Endometrium (tissue), 2 donors: ENCODE measurements around the gene TPP1.

Source experiments
- FAIRE-seq: peaks from 2 replicates; lab custom pipeline; 2012; peaks lifted over from hg19 to GRCh38; lab: Jason Lieb, UNC
- donor health status: control.
- donor health status: control.

TPP1 gene

GRCh38 chr11:6627762-6628241 lies 8.6 kb upstream of the TPP1 start:
- FAIRE-seq: no peak

- FAIRE-seq: no peak
Measured at GRCh38 chr11:6626971-6627761, 7.9 kb upstream of the TPP1 start.

- no peak for FAIRE-seq
Measured at GRCh38 chr11:6625832-6626420, 6.7 kb upstream of the TPP1 start.

GRCh38 chr11:6625156-6625831 lies 6.1 kb upstream of the TPP1 start:
- FAIRE-seq: no peak

GRCh38 chr11:6623391-6624363 lies 4.5 kb upstream of the TPP1 start:
- no peak for FAIRE-seq

- no peak for FAIRE-seq
Measured at GRCh38 chr11:6622261-6623171, 3.3 kb upstream of the TPP1 start.

GRCh38 chr11:6621711-6622211 lies 2.5 kb upstream of the TPP1 start:
- FAIRE-seq: no peak

GRCh38 chr11:6620636-6621035 lies 1.4 kb upstream of the TPP1 start:
- no peak for FAIRE-seq

GRCh38 chr11:6618117-6619003 lies 862 bp downstream of the TPP1 start:
- FAIRE-seq: peak; percentile 92

- no peak for FAIRE-seq
Measured at GRCh38 chr11:6617315-6617781, 1.9 kb downstream of the TPP1 start.

- FAIRE-seq: no peak
Measured at GRCh38 chr11:6616596-6617250, 2.5 kb downstream of the TPP1 start.

GRCh38 chr11:6615882-6616585 lies 3.2 kb downstream of the TPP1 start:
- FAIRE-seq: no peak

- no peak for FAIRE-seq
Measured at GRCh38 chr11:6615046-6615445, 4.2 kb downstream of the TPP1 start.

GRCh38 chr11:6614446-6614845 lies 4.8 kb downstream of the TPP1 start:
- no peak for FAIRE-seq

GRCh38 chr11:6613496-6613895 lies 5.7 kb downstream of the TPP1 start:
- FAIRE-seq: no peak

- FAIRE-seq: peak; percentile 83
Measured at GRCh38 chr11:6612213-6613041, 6.8 kb downstream of the TPP1 start, which contains the start of gene TAF10. TAF10 (minus strand) TSS chr11:6612216; CDS start chr11:6612189, 27 bp downstream.

GRCh38 chr11:6611963-6612212 lies 7.3 kb downstream of the TPP1 start:
- no peak for FAIRE-seq
